Sigmoid colon (tissue), 4 donors: ENCODE data around the gene MMP8.

Experiments
- POLR2AphosphoS5 ChIP-seq, 4 donors: sonication (generic); formaldehyde crosslinking; IDR thresholded peaks; one replicate each; pipeline ENCODE4 v1.6.1; 2017; ENCODE audit warnings: antibody characterized with exemption in 4 of 4
- TF ChIP-seq, protein P1 (sequence below), 4 experiments: fragments of 450-650 bp in 3 of 4; fragments of 200-600 bp in 1 of 4; IDR thresholded peaks; one replicate each; pipeline ENCODE4 v1.5.1; 2016 to 2019; ENCODE audit warnings: antibody characterized with exemption in 4 of 4, mild to moderate bottlenecking in 3 of 4, moderate library complexity in 2 of 4

DNA sequence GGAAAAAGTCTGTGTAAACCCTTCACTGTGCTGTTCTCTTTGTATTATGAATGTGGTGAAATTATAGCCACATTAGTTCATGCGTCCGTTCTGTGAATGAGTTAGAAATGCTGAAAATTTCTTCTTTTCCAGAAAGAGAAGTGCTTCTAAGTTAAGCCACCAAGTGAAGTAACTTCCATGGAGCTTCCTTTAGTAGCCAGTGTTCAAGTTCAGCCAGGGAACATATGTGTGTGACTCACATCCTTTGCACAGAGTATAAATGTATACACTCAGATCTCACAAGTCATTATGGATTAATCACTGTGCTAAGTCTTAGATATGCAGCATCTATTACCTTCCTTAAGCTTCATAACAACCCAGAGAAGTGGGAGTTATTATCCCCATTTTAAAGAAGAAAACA lies 3.1 kb upstream of the MMP8 start:
- TF ChIP-seq, protein P1, sequence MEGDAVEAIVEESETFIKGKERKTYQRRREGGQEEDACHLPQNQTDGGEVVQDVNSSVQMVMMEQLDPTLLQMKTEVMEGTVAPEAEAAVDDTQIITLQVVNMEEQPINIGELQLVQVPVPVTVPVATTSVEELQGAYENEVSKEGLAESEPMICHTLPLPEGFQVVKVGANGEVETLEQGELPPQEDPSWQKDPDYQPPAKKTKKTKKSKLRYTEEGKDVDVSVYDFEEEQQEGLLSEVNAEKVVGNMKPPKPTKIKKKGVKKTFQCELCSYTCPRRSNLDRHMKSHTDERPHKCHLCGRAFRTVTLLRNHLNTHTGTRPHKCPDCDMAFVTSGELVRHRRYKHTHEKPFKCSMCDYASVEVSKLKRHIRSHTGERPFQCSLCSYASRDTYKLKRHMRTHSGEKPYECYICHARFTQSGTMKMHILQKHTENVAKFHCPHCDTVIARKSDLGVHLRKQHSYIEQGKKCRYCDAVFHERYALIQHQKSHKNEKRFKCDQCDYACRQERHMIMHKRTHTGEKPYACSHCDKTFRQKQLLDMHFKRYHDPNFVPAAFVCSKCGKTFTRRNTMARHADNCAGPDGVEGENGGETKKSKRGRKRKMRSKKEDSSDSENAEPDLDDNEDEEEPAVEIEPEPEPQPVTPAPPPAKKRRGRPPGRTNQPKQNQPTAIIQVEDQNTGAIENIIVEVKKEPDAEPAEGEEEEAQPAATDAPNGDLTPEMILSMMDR (IDR thresholded peaks at IDR 0.05), result no peak
- TF ChIP-seq POLR2AphosphoS5 (IDR thresholded peaks at IDR 0.05), result no peak
